Uterus (tissue), 2 donors: ENCODE results near the gene SLC6A8.
A peak's percentile ranks its signal among the peaks of the same experiment; 100 is the strongest.

ENCODE experiments used
- POLR2A ChIP-seq, 2 donors: fragments of 450-650 bp; IDR thresholded peaks; one replicate each; pipeline ENCODE4 v1.6.1; 2016; ENCODE audit warnings: antibody characterized with exemption in 2 of 2, mild to moderate bottlenecking in 1 of 2, moderate library complexity in 1 of 2
- TF ChIP-seq, protein P1 (sequence below), 4 experiments: fragments of 200-600 bp in 2 of 4; fragments of 450-650 bp in 2 of 4; sonication (generic) in 2 of 4; IDR thresholded peaks; one replicate each; pipeline ENCODE4 v1.5.1; 2016 to 2019; ENCODE audit warnings: antibody characterized with exemption in 4 of 4, mild to moderate bottlenecking in 2 of 4, moderate library complexity in 1 of 4

DNA sequence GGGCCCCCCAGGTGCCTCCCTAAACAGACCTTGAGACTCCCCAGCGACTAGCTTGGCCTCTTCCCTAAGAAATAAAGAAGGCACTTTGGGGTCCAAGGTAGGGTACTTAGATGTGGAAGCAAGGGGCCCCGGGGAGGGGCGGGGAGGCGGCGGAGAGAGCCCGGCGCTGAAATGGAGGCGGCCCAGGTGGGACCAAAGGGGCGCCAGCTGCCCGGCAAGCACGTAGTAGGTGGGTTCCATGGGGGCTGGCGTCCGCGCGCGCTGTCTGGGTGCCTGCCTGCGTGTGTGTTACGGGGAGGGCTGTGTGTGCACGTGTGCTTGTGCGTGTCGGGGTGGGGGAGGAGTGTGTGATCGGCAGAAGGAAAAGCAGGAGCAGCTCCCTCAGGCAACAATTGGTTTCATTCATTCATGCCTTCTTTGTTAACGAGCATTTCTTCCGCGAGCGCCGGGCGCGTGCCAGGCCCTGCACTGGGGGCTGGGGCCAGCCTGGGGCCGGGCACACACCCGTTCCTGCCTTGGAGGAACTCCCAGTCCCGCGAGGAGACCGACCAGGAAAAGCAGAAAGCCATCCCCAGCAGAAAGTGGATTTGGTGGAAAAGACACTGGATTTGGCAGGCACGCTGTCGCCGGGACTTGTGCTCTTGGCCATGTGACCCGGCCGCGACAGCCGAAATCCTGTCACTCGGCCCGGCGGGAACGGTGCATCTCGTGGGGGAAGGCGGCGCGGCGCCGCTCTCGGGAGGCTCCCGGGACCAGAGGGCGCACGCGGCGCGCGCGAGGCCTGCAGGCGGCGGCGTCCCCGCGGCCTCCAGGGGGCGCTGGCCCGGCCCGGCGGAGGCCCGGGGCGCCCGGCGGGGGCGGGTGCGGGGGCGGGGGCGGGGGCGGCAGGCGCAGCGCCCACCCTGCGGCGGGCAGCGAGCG, 44.0 kb upstream of the SLC6A8 start:
- TF ChIP-seq POLR2A (IDR thresholded peaks at IDR 0.05): no peak
- TF ChIP-seq, protein P1, sequence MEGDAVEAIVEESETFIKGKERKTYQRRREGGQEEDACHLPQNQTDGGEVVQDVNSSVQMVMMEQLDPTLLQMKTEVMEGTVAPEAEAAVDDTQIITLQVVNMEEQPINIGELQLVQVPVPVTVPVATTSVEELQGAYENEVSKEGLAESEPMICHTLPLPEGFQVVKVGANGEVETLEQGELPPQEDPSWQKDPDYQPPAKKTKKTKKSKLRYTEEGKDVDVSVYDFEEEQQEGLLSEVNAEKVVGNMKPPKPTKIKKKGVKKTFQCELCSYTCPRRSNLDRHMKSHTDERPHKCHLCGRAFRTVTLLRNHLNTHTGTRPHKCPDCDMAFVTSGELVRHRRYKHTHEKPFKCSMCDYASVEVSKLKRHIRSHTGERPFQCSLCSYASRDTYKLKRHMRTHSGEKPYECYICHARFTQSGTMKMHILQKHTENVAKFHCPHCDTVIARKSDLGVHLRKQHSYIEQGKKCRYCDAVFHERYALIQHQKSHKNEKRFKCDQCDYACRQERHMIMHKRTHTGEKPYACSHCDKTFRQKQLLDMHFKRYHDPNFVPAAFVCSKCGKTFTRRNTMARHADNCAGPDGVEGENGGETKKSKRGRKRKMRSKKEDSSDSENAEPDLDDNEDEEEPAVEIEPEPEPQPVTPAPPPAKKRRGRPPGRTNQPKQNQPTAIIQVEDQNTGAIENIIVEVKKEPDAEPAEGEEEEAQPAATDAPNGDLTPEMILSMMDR (IDR thresholded peaks at IDR 0.05): peak in 1 of 4 experiments; percentile 17
